Fibroblast of gingiva (primary cell): Measurements from ENCODE around the gene GJC1.
A peak's percentile ranks its signal among the peaks of the same experiment; 100 is the strongest.

Source experiments
- DNase-seq: peaks from one replicate; pipeline ENCODE4 v3.0.0-alpha.2; 2011; ENCODE audit warnings: low read depth

GJC1 gene

GRCh38 chr17:44829523-44830358 is at the start of gene GJC1:
TSS of gene GJC1 (minus strand) at chr17:44830287. CDS start at chr17:44805817, 24,470 bp downstream.
- peak; percentile 20 for DNase-seq

DNA sequence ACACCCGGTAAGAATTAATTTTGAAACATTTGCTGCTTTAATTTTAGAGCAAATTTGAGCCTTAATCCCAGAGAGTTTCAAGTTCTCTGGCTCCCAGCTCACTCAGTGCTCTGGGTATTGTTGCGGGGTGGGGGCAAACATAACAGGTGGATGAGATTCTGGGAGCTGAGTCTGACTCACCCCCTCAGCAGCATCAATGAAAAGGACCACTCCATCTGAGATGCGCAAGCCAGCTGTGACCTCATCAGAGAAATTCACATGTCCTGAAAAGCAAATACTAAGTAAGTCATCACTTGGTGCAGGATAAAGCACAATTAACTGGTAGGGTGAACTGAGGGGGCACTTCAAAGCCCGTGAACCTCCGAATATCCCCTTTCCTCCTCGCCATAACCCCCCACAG is 49.3 kb upstream of the GJC1 start:
- DNase-seq, result no peak

DNA sequence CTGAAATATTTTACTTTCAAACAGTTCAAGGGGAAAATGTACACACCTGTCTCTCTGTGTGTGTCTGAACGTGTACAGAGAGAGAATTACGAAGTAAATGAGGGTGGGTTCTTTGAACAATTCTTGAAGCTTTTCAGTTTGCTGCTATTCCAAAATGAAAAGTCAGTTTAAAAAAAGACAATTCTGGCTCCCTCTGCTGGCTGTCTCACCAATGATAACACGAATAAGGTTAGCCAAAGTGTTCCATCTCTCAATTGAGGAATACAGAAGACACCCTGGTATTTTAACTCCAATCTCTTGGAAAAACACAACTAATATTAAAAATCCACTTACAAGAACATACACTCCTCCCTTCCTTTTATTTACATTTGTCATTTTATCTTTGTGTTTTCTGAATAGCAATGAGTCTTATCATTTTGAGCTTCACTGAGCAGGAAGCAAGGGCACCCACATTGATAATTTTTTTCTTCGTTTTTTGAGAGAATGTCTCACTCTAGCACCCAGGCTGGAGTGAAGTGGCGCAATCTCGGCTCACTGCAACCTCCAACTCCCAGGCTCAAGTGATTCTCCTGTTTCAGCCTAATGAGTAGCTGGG is 48.6 kb upstream of the GJC1 start:
- peak; percentile 21 for DNase-seq

DNA sequence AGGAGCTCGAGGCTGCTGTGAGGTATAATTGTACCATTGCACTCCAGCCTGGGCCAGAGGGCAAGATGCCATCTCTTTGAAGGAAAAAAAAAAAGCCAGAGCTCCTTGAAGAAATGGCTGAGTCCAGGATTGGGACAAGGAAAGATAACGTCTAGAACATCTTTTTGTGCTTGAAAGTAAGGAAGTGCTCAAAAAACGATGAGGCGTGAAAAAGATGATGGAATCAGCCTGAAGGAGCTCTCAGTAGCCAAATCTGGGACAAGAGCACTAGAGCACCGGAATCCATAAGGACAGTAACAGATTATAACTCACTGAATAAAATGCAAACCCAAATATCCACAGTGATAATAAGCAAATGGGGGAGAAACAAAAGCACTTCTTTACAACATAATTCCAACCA is 47.0 kb upstream of the GJC1 start:
- no peak for DNase-seq

- DNase-seq, result no peak
Measured at GRCh38 chr17:44875761-44876160, 45.7 kb upstream of the GJC1 start.

DNA sequence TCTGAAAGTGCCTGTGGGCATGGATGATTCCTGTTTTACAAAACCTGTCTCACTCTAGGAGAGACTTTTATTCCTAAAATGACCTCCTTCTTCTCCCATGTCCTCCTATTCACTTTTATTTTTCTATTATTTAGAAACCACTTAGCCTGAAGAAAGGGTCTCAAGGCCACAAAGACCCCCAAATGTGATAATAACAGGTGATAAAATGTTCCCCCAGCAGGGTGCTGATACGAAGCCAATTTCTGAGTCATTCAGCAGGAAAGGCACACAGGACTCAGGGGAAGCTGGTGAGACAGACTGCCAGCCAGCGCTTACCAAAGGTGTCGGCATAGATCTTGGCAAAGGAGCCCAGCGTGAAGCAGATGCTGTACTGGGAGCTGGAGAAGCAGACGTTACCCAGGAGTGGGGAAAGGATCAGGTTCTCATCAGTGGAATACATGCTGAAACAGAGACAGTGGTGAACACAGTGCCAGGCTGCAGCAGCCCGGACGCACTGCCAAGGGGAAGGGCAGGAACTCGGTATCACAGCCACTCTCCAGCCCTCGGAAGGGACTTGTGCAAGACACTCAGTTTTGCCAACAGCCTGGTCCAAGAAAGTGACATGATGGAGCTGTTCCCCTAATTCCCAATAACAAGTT is 42.2 kb upstream of the GJC1 start:
- peak; percentile 42 for DNase-seq

- DNase-seq, result no peak
Measured at GRCh38 chr17:44871556-44871955, 41.5 kb upstream of the GJC1 start.

DNA sequence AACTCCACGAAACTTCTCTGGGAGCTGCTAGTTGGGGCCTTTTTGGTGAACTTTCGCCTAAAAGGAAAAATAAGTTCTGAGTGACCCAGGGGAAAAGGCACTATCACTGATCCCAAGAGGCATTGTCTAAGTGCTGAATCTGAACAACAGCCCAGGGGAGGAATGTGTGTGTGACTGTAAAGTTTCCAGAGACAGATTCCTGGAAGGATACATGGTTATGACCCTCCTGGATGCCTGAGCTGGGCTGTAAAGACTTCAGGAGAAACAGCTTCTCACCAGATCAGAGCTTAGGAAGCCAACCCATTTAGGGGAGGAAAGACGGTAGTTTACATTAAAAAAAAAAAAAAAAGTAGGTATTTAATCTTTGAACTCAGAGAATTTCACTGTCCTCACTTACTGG is 37.8 kb upstream of the GJC1 start:
- peak; percentile 8 for DNase-seq

- DNase-seq, result peak; percentile 82
Measured at GRCh38 chr17:44865931-44866330, 35.8 kb upstream of the GJC1 start.

- peak; percentile 57 for DNase-seq
Measured at GRCh38 chr17:44865231-44865660, 35.2 kb upstream of the GJC1 start.

GRCh38 chr17:44864831-44865230 is 34.7 kb upstream of the GJC1 start:
- DNase-seq, result no peak

DNA sequence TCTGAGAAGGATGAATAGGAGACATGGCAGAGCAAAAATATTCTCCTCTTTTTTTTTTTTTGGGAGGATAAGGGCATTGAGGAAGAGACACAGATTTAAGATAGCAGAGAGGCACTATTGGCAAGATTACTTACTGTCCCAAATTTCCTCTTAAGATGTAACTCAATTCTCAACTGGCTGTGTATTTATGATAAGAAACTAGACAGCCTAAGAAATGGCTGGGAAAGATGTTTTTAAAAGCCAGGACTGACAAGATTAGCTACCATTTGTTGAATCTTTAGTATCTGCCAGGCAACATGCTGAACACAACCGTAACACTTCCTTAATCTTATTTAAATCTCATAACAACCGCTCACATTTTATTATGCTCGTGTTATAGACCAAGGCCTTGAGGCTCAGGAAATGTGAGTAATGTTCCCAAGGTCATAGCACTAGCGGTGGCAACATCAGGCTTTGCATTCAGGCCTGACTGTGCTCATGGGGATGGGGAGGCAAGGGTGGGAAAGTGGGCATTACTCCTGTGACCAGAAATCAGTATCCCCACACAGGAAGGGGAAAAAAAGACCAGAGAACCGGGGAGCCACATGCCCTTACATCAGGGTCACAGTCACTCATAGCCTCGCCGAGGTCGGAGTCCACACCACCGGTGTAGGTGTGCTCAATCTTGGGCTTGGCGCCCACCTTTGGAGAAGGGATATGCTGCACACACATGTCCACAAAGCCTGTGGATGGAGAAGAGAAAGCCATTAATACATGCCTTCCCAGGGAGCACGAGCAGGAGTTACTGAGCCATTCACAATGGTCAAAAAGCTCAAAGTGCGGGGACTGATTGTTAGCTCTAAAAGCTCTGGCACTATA is 33.2 kb upstream of the GJC1 start:
- DNase-seq, result no peak

- no peak for DNase-seq
Measured at GRCh38 chr17:44862278-44862914, 32.3 kb upstream of the GJC1 start.

- no peak for DNase-seq
Measured at GRCh38 chr17:44859701-44860100, 29.6 kb upstream of the GJC1 start.

- no peak for DNase-seq
Measured at GRCh38 chr17:44854192-44854591, 24.1 kb upstream of the GJC1 start.

- DNase-seq, result no peak
Measured at GRCh38 chr17:44850612-44851011, 20.5 kb upstream of the GJC1 start.

DNA sequence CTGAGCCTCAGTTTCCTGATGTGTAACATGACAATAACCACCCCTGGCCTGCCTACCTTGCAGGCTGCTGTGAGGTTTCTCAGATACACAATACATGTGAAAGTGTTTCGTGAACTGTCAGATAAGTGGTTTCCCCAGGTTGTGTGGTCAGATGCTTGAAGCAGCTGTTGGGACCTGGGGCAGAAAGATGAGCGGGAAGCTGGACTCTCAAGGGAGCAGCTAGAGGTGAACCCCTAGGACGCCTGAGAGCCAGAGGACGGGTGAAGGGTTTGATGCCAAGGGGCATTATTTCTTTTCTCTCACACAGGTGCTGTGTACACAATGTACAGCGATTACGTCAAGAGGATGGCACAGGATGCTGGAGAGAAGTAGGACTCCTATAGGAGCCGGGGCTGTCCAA is 19.9 kb upstream of the GJC1 start:
- no peak for DNase-seq

- no peak for DNase-seq
Measured at GRCh38 chr17:44848961-44849489, 18.9 kb upstream of the GJC1 start.

DNA sequence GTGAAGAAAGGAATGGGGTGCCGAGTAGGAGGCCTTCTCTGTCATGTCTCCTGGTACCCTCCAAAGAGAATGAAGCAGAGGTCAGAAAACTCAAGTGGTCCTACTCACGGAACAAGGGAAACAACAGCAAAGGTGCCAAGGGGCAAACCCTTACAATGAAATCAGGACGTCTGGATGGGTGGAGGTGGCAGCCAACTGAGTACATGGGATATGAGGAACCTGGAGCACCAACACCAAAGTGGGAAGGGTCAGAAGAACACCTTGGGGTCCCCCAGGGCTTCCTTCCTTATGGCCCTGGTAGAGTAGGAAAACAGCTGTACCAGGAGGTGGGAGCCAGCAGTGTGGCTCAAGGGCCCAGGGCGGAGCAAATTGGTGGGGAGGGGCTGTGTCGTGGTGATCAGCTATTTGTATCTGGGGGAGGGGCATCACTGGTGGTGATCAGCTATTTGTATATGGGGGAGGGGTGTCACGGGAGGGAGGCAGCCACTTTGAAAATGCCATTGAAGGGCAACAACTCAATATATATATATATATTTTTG is 18.2 kb upstream of the GJC1 start:
- no peak for DNase-seq

DNA sequence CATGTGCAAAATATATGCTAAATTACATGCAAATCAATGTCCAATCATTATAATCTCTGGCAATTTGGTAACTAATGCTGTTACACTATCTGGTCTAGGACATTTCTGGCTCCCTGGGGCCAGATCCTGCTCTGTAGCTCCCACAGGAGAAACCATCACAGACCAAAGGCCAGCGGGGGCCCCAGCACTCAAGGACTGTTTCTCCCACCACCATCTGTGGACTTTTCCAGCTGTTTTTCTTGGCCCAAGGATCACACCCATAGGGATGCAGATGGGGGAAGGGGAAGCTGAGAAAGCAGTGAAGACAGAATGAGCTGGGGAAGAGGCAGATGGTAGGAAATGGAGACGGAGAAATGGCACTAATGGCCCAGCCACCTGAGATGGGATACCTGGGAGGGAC is 17.5 kb upstream of the GJC1 start, which contains the start of gene HIGD1B:
Gene HIGD1B (plus strand): TSS at position 298 of the 400 bp plus-strand sequence. CDS start 270 bp downstream, outside the sequence.
- DNase-seq, result no peak

DNA sequence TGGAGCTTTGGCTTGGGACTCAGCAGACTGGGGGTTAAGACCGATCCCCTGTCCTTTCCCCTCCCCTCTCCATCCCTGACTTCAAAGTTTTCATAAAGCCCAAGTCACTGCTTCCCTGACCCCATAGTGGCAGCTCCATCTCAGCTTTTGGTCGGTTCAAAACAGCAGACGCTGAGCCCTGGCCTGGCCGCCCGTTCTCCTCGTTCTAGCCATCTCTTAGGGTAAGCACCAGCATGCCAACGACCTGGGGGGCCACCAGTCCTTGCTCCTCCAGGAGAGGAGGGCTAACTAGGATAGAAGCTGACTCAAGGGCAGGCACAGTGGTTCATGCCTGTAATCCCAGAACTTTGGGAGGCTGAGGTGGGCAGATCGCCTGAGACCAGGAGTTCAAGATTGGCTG is 16.1 kb upstream of the GJC1 start:
- no peak for DNase-seq
